GM13977 (cell line): ENCODE measurements around the gene PHF1.
A peak's percentile ranks its signal among the peaks of the same experiment; 100 is the strongest.

Experiments
- DNase-seq: peaks from one replicate; pipeline ENCODE4 v3.0.0; 2012; ENCODE audit warnings: low spot score
- in situ Hi-C: fragments of 300-500 bp; cut with MboI; formaldehyde crosslinking; loops from one replicate; pipeline ENCODE4 v1.12.0; 2022; ENCODE audit warnings: low sequenced_read_pairs, low pct_unique_long_range_greater_than_20kb, mixed read lengths, inconsistent platforms; ENCODE audit not compliant: unreplicated experiment
- TF ChIP-seq, protein P1 (sequence below): IDR thresholded peaks from 2 replicates; pipeline ENCODE4 v1.5.1; 2012; ENCODE audit warnings: mild to moderate bottlenecking, control low read depth; ENCODE audit not compliant: insufficient read depth; ENCODE audit errors: extremely low read depth, missing control alignments

The PHF1 gene

DNA sequence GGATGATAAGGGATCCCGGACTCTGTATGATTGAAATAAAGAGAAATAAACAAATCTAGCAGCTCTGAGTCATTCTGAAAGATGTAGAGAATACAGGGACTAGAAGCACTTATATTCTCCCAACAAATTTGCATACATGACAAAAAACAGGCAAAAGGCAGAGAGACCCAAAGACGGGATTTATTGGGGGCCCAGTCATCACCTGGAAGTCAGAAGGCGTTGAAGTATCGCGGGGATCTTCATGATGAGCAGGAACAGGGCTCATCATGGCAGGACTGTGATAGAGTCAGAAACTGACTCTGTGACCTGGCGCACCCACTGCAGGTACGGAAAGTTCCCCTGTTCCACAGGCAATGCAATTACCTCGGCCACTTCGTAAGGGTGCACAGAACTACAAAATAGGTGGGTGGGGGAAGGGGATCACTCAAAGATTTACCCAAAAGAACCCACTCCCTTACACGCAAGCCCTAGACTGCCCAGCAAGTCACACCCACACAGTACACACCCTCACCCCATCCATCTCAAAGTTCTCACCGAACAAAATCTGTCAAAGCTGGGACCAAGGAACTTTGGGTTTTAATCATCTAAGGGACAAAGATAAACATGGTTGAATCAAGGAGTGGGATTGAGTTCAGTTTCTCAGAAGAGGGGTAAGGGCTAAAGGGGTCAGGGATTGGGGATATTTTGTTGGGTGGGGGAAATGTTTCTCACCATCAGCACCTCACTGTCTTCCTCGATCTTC is 5.7 kb downstream of the PHF1 start:
- TF ChIP-seq, protein P1, sequence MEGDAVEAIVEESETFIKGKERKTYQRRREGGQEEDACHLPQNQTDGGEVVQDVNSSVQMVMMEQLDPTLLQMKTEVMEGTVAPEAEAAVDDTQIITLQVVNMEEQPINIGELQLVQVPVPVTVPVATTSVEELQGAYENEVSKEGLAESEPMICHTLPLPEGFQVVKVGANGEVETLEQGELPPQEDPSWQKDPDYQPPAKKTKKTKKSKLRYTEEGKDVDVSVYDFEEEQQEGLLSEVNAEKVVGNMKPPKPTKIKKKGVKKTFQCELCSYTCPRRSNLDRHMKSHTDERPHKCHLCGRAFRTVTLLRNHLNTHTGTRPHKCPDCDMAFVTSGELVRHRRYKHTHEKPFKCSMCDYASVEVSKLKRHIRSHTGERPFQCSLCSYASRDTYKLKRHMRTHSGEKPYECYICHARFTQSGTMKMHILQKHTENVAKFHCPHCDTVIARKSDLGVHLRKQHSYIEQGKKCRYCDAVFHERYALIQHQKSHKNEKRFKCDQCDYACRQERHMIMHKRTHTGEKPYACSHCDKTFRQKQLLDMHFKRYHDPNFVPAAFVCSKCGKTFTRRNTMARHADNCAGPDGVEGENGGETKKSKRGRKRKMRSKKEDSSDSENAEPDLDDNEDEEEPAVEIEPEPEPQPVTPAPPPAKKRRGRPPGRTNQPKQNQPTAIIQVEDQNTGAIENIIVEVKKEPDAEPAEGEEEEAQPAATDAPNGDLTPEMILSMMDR, result no peak
- DNase-seq, result peak; percentile 66
- in situ Hi-C loops, result no loop called here

DNA sequence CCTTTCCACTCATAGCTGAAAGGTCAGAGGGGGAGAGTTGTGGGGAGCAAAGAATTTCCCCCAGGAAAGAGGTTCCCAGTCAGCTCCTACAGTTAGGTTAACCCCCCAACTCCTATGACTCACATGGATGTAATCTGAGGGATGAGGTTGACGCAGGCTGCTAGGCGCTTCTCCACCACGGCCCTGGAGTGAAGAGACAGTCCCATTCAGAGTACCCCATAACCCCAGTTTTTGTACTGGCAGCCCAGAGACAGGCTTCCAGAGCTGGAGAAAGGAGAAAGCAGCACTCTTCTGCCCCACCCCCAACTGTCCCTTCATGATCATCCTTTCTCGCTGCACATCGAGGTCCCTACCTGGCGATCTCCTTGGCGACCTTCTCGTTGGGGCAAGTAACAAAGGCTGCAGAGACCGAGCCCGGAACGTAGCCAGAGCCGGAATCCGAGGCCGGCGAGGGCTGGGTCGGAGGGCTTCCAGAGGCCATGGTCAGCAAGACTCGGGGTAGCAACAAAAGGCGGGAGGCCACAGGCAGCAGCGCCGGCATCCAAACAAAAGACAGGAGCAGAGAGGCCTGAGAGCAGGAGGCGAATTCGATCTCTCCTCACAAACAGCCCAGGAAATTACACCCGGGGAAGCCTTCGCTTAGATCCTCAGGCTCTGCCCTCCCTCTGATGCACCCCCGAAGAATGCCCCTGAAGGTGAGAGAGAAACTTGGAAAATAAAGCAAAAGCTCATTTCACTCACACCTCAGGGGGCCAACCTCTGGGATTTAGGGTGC is 6.5 kb downstream of the PHF1 start:
- TF ChIP-seq, protein P1, result no peak
- in situ Hi-C loops, result no loop called here
- no peak for DNase-seq

DNA sequence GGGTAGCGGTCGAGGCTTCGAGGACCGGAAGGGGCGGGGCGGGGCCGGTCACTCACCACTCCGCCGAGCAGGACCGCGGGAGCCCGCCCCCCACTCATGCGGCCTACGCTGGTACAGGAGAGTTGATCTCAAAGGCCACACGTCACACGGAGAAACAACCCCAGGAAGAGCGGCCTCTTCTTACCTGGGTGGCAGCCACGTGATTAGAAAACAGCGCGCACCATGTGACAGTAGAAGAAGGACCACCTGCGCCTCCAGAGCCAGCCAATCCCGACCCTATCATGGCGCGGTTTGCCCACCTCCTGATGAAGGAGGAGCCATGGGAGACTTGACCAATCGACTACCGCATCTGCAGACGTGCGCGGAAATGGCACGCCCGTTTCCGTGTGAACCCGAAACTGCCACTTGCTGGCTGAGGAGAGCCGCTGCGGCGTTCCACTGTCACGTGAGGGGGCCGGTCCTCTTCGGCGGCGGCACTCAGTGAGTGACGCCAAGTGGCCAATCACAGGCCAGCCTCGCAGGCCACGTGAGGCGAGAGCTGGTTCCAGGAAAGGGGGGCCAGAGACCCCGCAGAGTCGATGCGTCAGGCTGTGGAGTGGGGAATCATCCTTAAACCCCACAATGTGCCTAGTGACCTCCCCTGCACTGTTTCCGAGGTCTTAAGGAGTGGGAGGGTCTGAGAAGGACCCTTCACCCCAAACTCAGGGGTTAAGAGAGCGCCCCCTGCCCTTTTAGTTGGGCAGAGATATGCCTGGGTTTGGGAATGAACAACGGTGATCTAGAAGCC is 7.3 kb downstream of the PHF1 start, which contains the start of gene CUTA:
CUTA (minus strand) TSS at position 205 of the 787 bp plus-strand sequence; CDS start at position 98, 107 bp downstream.
- in situ Hi-C loops, result no loop called here
- TF ChIP-seq, protein P1, result peak; percentile 40
- peak; percentile 95 for DNase-seq

DNA sequence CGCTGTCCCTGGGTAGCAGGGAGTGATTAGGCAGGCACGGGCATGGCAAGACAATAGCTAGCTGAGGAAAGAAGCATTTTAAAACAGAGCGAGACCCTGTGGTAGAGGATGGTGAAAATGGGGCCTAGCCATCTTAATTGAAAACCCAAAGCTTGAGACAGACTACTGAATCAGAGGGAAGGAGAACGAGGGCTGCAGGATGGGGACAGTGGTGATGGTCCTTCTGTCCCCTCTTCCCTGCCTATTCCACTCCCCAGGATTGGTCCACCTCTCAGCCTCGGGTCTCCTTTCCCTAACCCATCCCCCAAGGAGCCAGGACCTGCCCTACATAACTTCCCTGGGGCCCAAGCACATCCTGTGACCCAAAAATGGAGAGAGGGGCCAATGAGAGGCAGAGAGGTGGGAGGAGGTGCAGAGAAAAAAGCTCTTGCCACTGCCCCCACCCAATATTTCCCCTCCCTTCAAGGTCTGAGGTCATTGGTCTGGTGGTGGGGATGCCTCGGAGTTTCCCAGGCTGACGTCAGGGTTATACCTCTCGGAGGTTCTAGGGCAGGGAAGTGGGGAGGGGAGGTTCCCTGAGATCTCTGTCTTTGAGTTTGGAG is 8.0 kb downstream of the PHF1 start:
- TF ChIP-seq, protein P1, result no peak
- in situ Hi-C loops, result no loop called here

DNA sequence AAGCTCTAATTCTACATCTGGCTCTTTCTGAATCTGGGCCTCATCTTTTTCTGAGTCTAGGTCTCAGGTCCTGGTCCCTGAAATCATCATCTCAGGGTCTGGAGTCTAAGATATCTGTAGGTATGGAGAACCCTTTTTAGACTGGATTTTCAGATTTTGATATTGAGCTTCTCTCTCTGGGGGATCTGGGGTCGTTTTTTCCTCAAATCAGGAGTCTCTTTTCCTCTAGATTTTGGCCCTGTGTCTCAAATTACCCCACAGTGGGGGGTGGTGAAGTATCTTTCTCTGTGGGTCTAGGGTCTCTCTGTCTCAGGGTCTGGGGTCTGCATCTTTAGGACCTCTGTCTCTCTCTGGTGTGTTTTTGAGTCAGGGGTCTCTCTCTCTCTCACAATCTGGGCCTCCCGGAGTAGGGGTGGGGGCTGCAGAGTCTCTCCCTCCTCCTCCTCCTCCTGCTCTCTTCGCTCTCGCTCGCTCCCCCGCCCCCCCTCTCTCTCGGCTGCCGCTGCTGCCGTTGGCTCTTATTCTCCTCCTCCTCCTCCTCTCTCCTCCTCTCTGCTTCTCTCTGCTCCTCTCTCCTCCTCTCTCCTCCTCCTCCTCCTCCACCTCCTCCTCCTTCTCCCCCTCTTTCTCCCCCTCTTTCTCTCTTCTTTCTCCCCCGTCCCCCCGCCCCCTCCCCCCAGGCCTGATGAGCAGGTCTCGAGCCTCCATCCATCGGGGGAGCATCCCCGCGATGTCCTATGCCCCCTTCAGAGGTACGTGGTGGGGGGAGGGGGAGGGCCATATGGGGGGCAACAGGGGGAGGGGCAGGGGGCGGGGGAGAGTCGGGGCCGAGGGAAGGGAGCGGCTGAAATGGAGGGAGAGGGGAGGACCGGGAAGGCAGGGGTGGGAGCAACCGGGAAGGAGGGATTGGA is 9.0 kb downstream of the PHF1 start, which contains the start of gene SYNGAP1:
SYNGAP1 (plus strand) TSS at position 486 of the 911 bp plus-strand sequence; CDS start at position 686, 200 bp downstream.
- in situ Hi-C loops, result no loop called here
- DNase-seq, result no peak
- TF ChIP-seq, protein P1, result no peak

More for the DNA sequence above, 8.0 kb downstream of the PHF1 start:
- DNase-seq, result peak; percentile 45
